ENCODE measurements around the gene KLF14. TPM values are rescaled to one million over a fixed set of nuclear protein-coding genes. Genes with fewer than 3 reads are reported as not detected.
A peak's percentile ranks its signal among the peaks of the same experiment; 100 is the strongest.

The KLF14 gene
- total and polyA plus RNA-seq, 9 of the 15 experiments (the other 6 are each of a cell fraction or from before 2014, with no cell fraction given) = 0.03 TPM; not detected in 8

DNA sequence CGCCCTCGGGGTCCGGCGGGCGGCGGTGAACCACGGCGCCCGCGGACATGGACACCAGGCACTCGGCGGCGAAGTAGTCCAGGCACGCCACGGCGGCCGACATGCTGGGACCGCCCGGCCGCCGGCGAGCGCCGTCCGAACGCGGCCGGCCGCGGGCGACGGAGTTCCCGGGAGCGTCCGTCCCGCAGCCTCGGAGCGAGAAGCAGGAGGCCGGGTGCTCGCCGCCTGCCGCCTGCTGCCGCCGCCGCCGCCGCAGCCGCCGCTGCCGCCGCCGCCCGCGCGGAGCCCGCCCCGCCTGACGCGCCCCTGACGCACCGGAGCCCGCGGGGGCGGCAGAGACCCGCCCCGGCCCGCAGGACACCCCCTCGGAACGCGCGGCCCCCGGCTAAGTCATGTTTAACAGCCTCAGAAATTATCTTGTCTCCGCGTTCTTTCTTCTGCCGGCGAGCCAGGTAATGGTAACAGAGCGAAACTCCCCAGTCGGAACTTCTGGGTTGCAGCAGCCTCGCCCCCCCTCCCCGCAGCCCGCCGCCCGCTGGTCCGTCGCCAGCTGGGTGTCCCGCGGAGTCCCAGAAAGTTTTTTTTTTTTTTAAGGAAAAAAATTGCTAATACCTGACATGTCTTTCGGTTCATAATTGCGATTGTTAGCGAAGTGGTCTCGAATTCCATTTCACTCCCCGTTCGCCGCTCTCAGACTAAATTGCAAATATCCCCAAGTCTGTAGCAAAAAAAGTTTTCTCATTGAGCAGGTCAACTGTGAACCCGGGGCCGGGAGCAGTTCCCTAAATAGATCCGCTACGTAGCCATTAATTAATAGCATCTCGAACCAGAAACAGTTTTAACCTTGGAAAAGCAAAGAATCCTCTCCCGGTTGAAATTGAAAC lies at the start of gene KLF14 (continued):
- TF ChIP-seq, protein P1, sequence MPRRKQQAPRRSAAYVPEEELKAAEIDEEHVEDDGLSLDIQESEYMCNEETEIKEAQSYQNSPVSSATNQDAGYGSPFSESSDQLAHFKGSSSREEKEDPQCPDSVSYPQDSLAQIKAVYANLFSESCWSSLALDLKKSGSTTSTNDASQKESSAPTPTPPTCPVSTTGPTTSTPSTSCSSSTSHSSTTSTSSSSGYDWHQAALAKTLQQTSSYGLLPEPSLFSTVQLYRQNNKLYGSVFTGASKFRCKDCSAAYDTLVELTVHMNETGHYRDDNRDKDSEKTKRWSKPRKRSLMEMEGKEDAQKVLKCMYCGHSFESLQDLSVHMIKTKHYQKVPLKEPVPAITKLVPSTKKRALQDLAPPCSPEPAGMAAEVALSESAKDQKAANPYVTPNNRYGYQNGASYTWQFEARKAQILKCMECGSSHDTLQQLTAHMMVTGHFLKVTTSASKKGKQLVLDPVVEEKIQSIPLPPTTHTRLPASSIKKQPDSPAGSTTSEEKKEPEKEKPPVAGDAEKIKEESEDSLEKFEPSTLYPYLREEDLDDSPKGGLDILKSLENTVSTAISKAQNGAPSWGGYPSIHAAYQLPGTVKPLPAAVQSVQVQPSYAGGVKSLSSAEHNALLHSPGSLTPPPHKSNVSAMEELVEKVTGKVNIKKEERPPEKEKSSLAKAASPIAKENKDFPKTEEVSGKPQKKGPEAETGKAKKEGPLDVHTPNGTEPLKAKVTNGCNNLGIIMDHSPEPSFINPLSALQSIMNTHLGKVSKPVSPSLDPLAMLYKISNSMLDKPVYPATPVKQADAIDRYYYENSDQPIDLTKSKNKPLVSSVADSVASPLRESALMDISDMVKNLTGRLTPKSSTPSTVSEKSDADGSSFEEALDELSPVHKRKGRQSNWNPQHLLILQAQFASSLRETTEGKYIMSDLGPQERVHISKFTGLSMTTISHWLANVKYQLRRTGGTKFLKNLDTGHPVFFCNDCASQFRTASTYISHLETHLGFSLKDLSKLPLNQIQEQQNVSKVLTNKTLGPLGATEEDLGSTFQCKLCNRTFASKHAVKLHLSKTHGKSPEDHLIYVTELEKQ (CRISPR knock-in tag; IDR thresholded peaks at IDR 0.05) = no peak
- no peak for TF ChIP-seq FOS (IDR thresholded peaks at IDR 0.05; ENCODE audit: extremely low read depth, insufficient read length)
- no peak for TF ChIP-seq ZNF197 (CRISPR knock-in tag; IDR thresholded peaks at IDR 0.05; ENCODE audit: low read depth)
- TF ChIP-seq, protein P2, sequence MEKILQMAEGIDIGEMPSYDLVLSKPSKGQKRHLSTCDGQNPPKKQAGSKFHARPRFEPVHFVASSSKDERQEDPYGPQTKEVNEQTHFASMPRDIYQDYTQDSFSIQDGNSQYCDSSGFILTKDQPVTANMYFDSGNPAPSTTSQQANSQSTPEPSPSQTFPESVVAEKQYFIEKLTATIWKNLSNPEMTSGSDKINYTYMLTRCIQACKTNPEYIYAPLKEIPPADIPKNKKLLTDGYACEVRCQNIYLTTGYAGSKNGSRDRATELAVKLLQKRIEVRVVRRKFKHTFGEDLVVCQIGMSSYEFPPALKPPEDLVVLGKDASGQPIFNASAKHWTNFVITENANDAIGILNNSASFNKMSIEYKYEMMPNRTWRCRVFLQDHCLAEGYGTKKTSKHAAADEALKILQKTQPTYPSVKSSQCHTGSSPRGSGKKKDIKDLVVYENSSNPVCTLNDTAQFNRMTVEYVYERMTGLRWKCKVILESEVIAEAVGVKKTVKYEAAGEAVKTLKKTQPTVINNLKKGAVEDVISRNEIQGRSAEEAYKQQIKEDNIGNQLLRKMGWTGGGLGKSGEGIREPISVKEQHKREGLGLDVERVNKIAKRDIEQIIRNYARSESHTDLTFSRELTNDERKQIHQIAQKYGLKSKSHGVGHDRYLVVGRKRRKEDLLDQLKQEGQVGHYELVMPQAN (IDR thresholded peaks at IDR 0.05; ENCODE audit: borderline replicate concordance) = no peak
- TF ChIP-seq ETV1 (tag; conservative IDR thresholded peaks at IDR 0.05; ENCODE audit: low read depth) = no peak
- TF ChIP-seq HOXB6 (CRISPR knock-in tag; IDR thresholded peaks at IDR 0.05; ENCODE audit: borderline replicate concordance) = no peak
- peak; percentile 56; the same call in 1 of the 2 replicates for TF ChIP-seq TFAP4 (CRISPR knock-in tag; IDR thresholded peaks at IDR 0.05; ENCODE audit: borderline replicate concordance)
- no peak for TF ChIP-seq PTTG1 (tag; IDR thresholded peaks at IDR 0.05; ENCODE audit: low read depth)
- no peak for TF ChIP-seq HMG20A (CRISPR knock-in tag; conservative IDR thresholded peaks at IDR 0.05)
- 0 out of 2 replicates have a peak, but pooled peaks have one; percentile 10 for TF ChIP-seq NFIC (IDR thresholded peaks at IDR 0.05)
- peak; percentile 57 for TF ChIP-seq CXXC5 (CRISPR knock-in tag; IDR thresholded peaks at IDR 0.05)
- TF ChIP-seq SIN3A (IDR thresholded peaks at IDR 0.05; ENCODE audit: borderline replicate concordance in 2 of 2, control insufficient read depth in 1 of 2, low read depth in 2 of 2, low read length in 2 of 2) = peak; percentile 33 to 40; a peak in 1 of 4 replicates
